ENCODE measurements around the gene NKAIN4.

DNA sequence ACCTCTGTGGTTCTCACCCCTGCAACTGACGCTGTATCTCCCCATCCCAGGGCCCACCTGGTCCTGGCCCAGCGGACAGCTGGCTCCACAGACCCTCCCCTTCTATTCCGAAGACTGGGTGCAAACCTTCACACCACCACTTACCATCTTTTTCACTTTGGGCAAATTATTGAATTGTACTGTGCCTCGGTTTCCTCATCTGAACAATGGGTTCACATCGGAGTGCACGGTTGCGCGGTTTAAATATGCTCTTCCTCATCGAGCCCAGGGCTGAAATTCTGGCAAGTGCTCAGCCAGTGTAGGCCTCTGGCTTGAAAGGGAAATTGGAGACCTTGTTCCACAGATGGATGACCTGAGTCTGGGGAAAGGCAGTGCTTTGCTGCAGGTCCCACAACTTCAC is 15.5 kb upstream of the NKAIN4 start:
- TF ChIP-seq CTCF (IDR thresholded peaks at IDR 0.05; ENCODE audit: poor library complexity) (no peak), EZH2 (IDR thresholded peaks at IDR 0.05; ENCODE audit: borderline replicate concordance) (no peak), EZH2phosphoT487 (IDR thresholded peaks at IDR 0.05; ENCODE audit: low read depth, severe bottlenecking, unreplicated experiment) (no peak)
